Liver (tissue), 3 donors: ENCODE results near the gene BCAT1.

Experiments
- CTCF ChIP-seq: fragments of 150-350 bp; IDR thresholded peaks from 2 replicates; pipeline ENCODE4 v1.5.1; 2017; ENCODE audit warnings: improper control_type of control experiment, low read depth, low read length; ENCODE audit not compliant: missing input control
- GABPA ChIP-seq, 2 donors: IDR thresholded peaks in 1 of 2; conservative IDR thresholded peaks in 1 of 2; 2 replicates each; pipeline ENCODE4 v1.6.1; 2016; ENCODE audit warnings: antibody characterized with exemption in 2 of 2, mild to moderate bottlenecking in 1 of 2, moderate library complexity in 1 of 2
- SP1 ChIP-seq: IDR thresholded peaks from 2 replicates; pipeline ENCODE4 v1.6.1; 2018; ENCODE audit warnings: antibody characterized with exemption, mild to moderate bottlenecking
- TAF1 ChIP-seq: conservative IDR thresholded peaks from 2 replicates; pipeline ENCODE4 v1.6.1; 2016; ENCODE audit warnings: antibody characterized with exemption, mild to moderate bottlenecking
- YY1 ChIP-seq: IDR thresholded peaks from 2 replicates; pipeline ENCODE4 v1.6.1; 2016; ENCODE audit warnings: antibody characterized with exemption, mild to moderate bottlenecking
- donor health status: healthy.
- donor health status: healthy.

- TF ChIP-seq CTCF (no peak), SP1 (no peak), GABPA (IDR thresholded peaks at IDR 0.05 in 1 of 2, conservative IDR thresholded peaks at IDR 0.05 in 1 of 2) (no peak), TAF1 (no peak), YY1 (no peak)
Measured at GRCh38 chr12:24952389-24952788, 3.5 kb upstream of the BCAT1 start.
